Neural progenitor cell (in vitro differentiated cells): Measurements from ENCODE around the gene CEP44. TPM values are rescaled to one million over a fixed set of nuclear protein-coding genes. Genes with fewer than 3 reads are reported as not detected.
"Not testable (repeated sequence)": the region's sequence is repeated elsewhere in the genome, so short reads cannot be mapped to it uniquely, and the experiment has no call there.

Experiments
- DNase-seq: peaks from one replicate; pipeline ENCODE4 v3.0.0-alpha.2; 2016; ENCODE audit warnings: low spot score
- H2AFZ ChIP-seq: fragments of 200-600 bp; sonication (generic); replicated peaks from 2 replicates; pipeline ENCODE4 v1.6.1; 2016; ENCODE audit warnings: antibody characterized with exemption
- H3F3A ChIP-seq: fragments of 200-600 bp; sonication (generic); 2 replicates; pipeline ENCODE4 v1.6.1; 2016; ENCODE audit warnings: antibody characterized with exemption, low read depth
- H3K27ac ChIP-seq: fragments of 200-600 bp; sonication (generic); 2 replicates; pipeline ENCODE4 v1.5.1; 2016; ENCODE audit warnings: mild to moderate bottlenecking
- H3K27me3 ChIP-seq: fragments of 200-600 bp; sonication (generic); 2 replicates; pipeline ENCODE4 v1.6.1; 2016; ENCODE audit warnings: mild to moderate bottlenecking, moderate library complexity
- H3K36me3 ChIP-seq: fragments of 200-600 bp; sonication (generic); 2 replicates; pipeline ENCODE4 v1.5.1; 2016
- H3K4me1 ChIP-seq: fragments of 200-600 bp; sonication (generic); 2 replicates; pipeline ENCODE4 v1.6.1; 2016; ENCODE audit warnings: mixed run types
- H3K4me2 ChIP-seq: fragments of 200-600 bp; sonication (generic); 2 replicates; pipeline ENCODE4 v1.6.1; 2016
- H3K4me3 ChIP-seq: fragments of 200-600 bp; sonication (generic); 2 replicates; pipeline ENCODE4 v1.5.1; 2016
- H3K79me2 ChIP-seq: fragments of 200-600 bp; sonication (generic); 2 replicates; pipeline ENCODE4 v1.6.1; 2016; ENCODE audit warnings: low read depth
- H3K9ac ChIP-seq: fragments of 200-600 bp; sonication (generic); 2 replicates; pipeline ENCODE4 v1.6.1; 2016
- H3K9me3 ChIP-seq: fragments of 200-600 bp; sonication (generic); 2 replicates; pipeline ENCODE4 v1.5.1; 2016; ENCODE audit warnings: low read depth
- H4K20me1 ChIP-seq: fragments of 200-600 bp; sonication (generic); 2 replicates; pipeline ENCODE4 v1.6.1; 2016; ENCODE audit warnings: low read depth
- H3K27ac Mint-ChIP-seq: 3 replicates; pipeline ENCODE4 v1.8.0; 2021; ENCODE audit warnings: mixed read lengths
- H3K27me3 Mint-ChIP-seq: 2 replicates; pipeline ENCODE4 v1.8.0; 2022; ENCODE audit warnings: low read depth, mild to moderate bottlenecking, inconsistent platforms, moderate library complexity, mixed read lengths; ENCODE audit not compliant: insufficient read depth
- H3K36me3 Mint-ChIP-seq: 3 replicates; pipeline ENCODE4 v1.8.0; 2021; ENCODE audit warnings: mixed read lengths
- H3K4me1 Mint-ChIP-seq: 3 replicates; pipeline ENCODE4 v1.8.0; 2021; ENCODE audit warnings: mixed read lengths
- H3K4me3 Mint-ChIP-seq: 3 replicates; pipeline ENCODE4 v1.8.0; 2021; ENCODE audit warnings: mild to moderate bottlenecking, moderate library complexity, mixed read lengths
- H3K9me3 Mint-ChIP-seq: 3 replicates; pipeline ENCODE4 v1.8.0; 2020; ENCODE audit warnings: mixed read lengths
- CTCF ChIP-seq: fragments of 200-600 bp; sonication (generic); IDR thresholded peaks from 2 replicates; pipeline ENCODE4 v1.5.1; 2017; ENCODE audit warnings: antibody characterized with exemption, mild to moderate bottlenecking
- EZH2 ChIP-seq: fragments of 200-600 bp; sonication (generic); IDR thresholded peaks from 2 replicates; pipeline ENCODE4 v1.6.1; 2017; ENCODE audit warnings: antibody characterized with exemption, mild to moderate bottlenecking, moderate library complexity
- EZH2phosphoT487 ChIP-seq: fragments of 200-600 bp; sonication (generic); IDR thresholded peaks from 2 replicates; pipeline ENCODE4 v1.6.1; 2017; ENCODE audit warnings: antibody characterized with exemption
- total RNA-seq: library from RNA; depleted of rRNA; stranded (reverse); fragments of >200 nt; gene quantifications from 2 replicates; pipeline ENCODE4 v1.2.3, GENCODE V29; 2015; ENCODE audit warnings: low replicate concordance

Gene CEP44
- total RNA-seq, 1 donor from 2014 or later: 76.1 TPM

DNA sequence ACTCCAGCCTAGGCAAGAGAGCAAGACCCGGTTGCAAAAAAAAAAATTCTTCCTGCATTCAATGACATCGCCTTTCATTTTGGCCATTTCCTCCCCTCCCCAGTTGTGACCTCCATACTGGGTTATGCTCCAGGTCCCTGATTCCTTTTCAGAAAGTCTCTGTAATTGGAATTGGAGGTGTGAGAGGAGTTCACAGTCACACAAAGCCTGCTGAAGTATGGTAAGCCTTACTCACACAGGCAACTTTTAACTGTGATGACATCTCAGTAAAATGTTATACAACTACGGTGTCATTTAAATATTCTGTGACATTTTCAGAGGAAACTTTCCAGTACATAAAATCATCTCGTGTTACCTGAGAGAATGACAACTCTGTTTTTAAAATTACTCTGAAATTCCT lies 73.6 kb downstream of the CEP44 start:
- H3K27me3 ChIP-seq: no peaks in the 10 kb centered on the region
- no peak overlapping the region for H3K27ac ChIP-seq
- H3K4me3 Mint-ChIP-seq: no peak overlapping the region
- H3K4me2 ChIP-seq: no peak overlapping the region
- peaks cover 3% of the 10 kb centered on the region for H3K9me3 Mint-ChIP-seq
- no peak overlapping the region for H3K9ac ChIP-seq
- no peaks in the 10 kb centered on the region for H3F3A ChIP-seq
- no peaks in the 10 kb centered on the region for H3K4me1 Mint-ChIP-seq
- H3K79me2 ChIP-seq: no peaks in the 10 kb centered on the region
- DNase-seq: no peak
- TF ChIP-seq EZH2phosphoT487 (no peak), CTCF (no peak), EZH2 (no peak)
- no peaks in the 10 kb centered on the region for H3K9me3 ChIP-seq
- no peaks in the 10 kb centered on the region for H3K36me3 ChIP-seq
- no peak overlapping the region for H3K4me3 ChIP-seq
- no peak overlapping the region for H3K27ac Mint-ChIP-seq
- no peaks in the 10 kb centered on the region for H3K27me3 Mint-ChIP-seq
- no peaks in the 10 kb centered on the region for H3K36me3 Mint-ChIP-seq
- no peaks in the 10 kb centered on the region for H3K4me1 ChIP-seq
- H2AFZ ChIP-seq: no peak overlapping the region
- H4K20me1 ChIP-seq: no peaks in the 10 kb centered on the region

- no peaks in the 10 kb centered on the region for H3K9me3 ChIP-seq
- no peaks in the 10 kb centered on the region for H3K36me3 ChIP-seq
- H3K27ac Mint-ChIP-seq: no peak overlapping the region
- H3K4me1 Mint-ChIP-seq: no peaks in the 10 kb centered on the region
- no peaks in the 10 kb centered on the region for H4K20me1 ChIP-seq
- no peak for TF ChIP-seq EZH2phosphoT487
- TF ChIP-seq CTCF: no peak
- no peak for TF ChIP-seq EZH2
- no peaks in the 10 kb centered on the region for H3K4me1 ChIP-seq
- H3K9me3 Mint-ChIP-seq: peaks cover 3% of the 10 kb centered on the region
- H3K27me3 ChIP-seq: no peaks in the 10 kb centered on the region
- H3K4me2 ChIP-seq: no peak overlapping the region
- no peaks in the 10 kb centered on the region for H3K79me2 ChIP-seq
- DNase-seq: no peak
- no peaks in the 10 kb centered on the region for H3K27me3 Mint-ChIP-seq
- no peaks in the 10 kb centered on the region for H3F3A ChIP-seq
- H3K9ac ChIP-seq: no peak overlapping the region
- no peak overlapping the region for H3K27ac ChIP-seq
- no peak overlapping the region for H3K4me3 ChIP-seq
- no peak overlapping the region for H2AFZ ChIP-seq
- no peak overlapping the region for H3K4me3 Mint-ChIP-seq
- no peaks in the 10 kb centered on the region for H3K36me3 Mint-ChIP-seq
These were observed 74.7 kb downstream of the CEP44 start for GRCh38 chr4:174358410-174358809.

GRCh38 chr4:174358829-174359228 lies 75.1 kb downstream of the CEP44 start:
- Histone ChIP-seq H3K27ac (no peak overlapping the region), H3K9me3 (no peaks in the 10 kb centered on the region), H3K4me2 (no peak overlapping the region), H3F3A (no peaks in the 10 kb centered on the region), H3K27me3 (no peaks in the 10 kb centered on the region), H3K4me1 (no peaks in the 10 kb centered on the region), H4K20me1 (no peaks in the 10 kb centered on the region), H3K36me3 (no peaks in the 10 kb centered on the region), H3K9ac (no peak overlapping the region), H3K79me2 (no peaks in the 10 kb centered on the region), H3K4me3 (no peak overlapping the region), H2AFZ (no peak overlapping the region)
- H3K36me3 Mint-ChIP-seq: no peaks in the 10 kb centered on the region
- no peaks in the 10 kb centered on the region for H3K4me1 Mint-ChIP-seq
- H3K27ac Mint-ChIP-seq: no peak overlapping the region
- H3K27me3 Mint-ChIP-seq: no peaks in the 10 kb centered on the region
- no peak for TF ChIP-seq EZH2phosphoT487
- no peak for TF ChIP-seq CTCF
- no peak for TF ChIP-seq EZH2
- no peak overlapping the region for H3K4me3 Mint-ChIP-seq
- H3K9me3 Mint-ChIP-seq: peaks cover 3% of the 10 kb centered on the region
- DNase-seq: no peak

DNA sequence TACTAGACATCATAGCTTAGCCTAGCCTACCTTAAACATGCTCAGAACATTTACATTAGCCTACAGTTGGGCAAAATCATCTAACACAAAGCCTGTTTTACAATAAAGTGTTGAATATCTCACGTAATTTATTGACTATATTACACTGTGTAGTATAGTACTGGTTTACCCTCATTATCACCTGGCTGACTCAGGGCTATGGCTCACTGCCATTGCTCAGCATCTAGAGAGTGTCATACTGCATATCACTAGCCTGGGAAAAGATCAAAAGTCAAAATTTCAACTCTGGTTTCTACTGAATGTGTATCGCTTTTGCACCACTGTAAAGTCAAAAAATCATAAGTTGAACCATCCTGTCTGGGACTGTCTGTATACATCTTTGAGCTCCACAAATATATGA lies 78.6 kb downstream of the CEP44 start:
- TF ChIP-seq CTCF: no peak
- Mint-ChIP-seq H3K4me3 (no peak overlapping the region), H3K27me3 (no peaks in the 10 kb centered on the region), H3K36me3 (no peaks in the 10 kb centered on the region), H3K9me3 (peaks cover 3% of the 10 kb centered on the region), H3K27ac (no peak overlapping the region), H3K4me1 (no peaks in the 10 kb centered on the region)
- no peaks in the 10 kb centered on the region for H3K27me3 ChIP-seq
- H3K79me2 ChIP-seq: no peaks in the 10 kb centered on the region
- H3K36me3 ChIP-seq: no peaks in the 10 kb centered on the region
- H2AFZ ChIP-seq: no peak overlapping the region
- H3K27ac ChIP-seq: no peak overlapping the region
- no peak overlapping the region for H3K4me2 ChIP-seq
- no peak overlapping the region for H3K9ac ChIP-seq
- no peaks in the 10 kb centered on the region for H3F3A ChIP-seq
- no peaks in the 10 kb centered on the region for H4K20me1 ChIP-seq
- H3K4me1 ChIP-seq: no peaks in the 10 kb centered on the region
- no peak overlapping the region for H3K4me3 ChIP-seq
- DNase-seq: no peak
- peaks cover 4% of the 10 kb centered on the region for H3K9me3 ChIP-seq

- not testable (repeated sequence) for H3K4me3 ChIP-seq, H3K4me2 ChIP-seq, H3K4me1 ChIP-seq, H3K27me3 Mint-ChIP-seq, DNase-seq, H3K9me3 ChIP-seq, H3K79me2 ChIP-seq, H2AFZ ChIP-seq, H4K20me1 ChIP-seq, H3K27ac Mint-ChIP-seq, H3K4me3 Mint-ChIP-seq, H3F3A ChIP-seq, H3K9ac ChIP-seq, H3K36me3 ChIP-seq, H3K27me3 ChIP-seq, H3K27ac ChIP-seq, H3K36me3 Mint-ChIP-seq, H3K4me1 Mint-ChIP-seq, H3K9me3 Mint-ChIP-seq
These were observed 80.1 kb downstream of the CEP44 start for GRCh38 chr4:174363782-174364181.
